Rectal smooth muscle tissue (tissue), 1 donor: ENCODE data around the gene MYF6.

Experiments
- H3K27ac ChIP-seq: one replicate; pipeline ENCODE4 v1.7.0; 2013; ENCODE audit warnings: low read depth, low read length, inconsistent platforms
- H3K27me3 ChIP-seq: one replicate; pipeline ENCODE4 v1.7.0; 2013; ENCODE audit warnings: low read length; ENCODE audit not compliant: control insufficient read depth, insufficient read depth
- H3K36me3 ChIP-seq: one replicate; pipeline ENCODE4 v1.7.0; 2013; ENCODE audit warnings: low read length; ENCODE audit not compliant: control insufficient read depth, insufficient read depth
- H3K4me1 ChIP-seq: one replicate; pipeline ENCODE4 v1.7.0; 2013; ENCODE audit warnings: low read length; ENCODE audit not compliant: control insufficient read depth, insufficient read depth
- H3K4me3 ChIP-seq: one replicate; pipeline ENCODE4 v1.7.0; 2013; ENCODE audit warnings: low read length
- H3K9ac ChIP-seq: one replicate; pipeline ENCODE4 v1.7.0; 2013; ENCODE audit warnings: low read length

The MYF6 gene

GRCh38 chr12:80709811-80710726 is 2.6 kb downstream of the MYF6 start:
- Histone ChIP-seq H3K36me3 (no peaks in the 10 kb centered on the region), H3K4me1 (no peaks in the 10 kb centered on the region), H3K27me3 (no peaks in the 10 kb centered on the region), H3K9ac (no peak overlapping the region), H3K4me3 (no peak overlapping the region), H3K27ac (no peak overlapping the region)

- H3K4me3 ChIP-seq: no peak overlapping the region
- no peaks in the 10 kb centered on the region for H3K4me1 ChIP-seq
- H3K36me3 ChIP-seq: no peaks in the 10 kb centered on the region
- no peak overlapping the region for H3K9ac ChIP-seq
- no peak overlapping the region for H3K27ac ChIP-seq
- no peaks in the 10 kb centered on the region for H3K27me3 ChIP-seq
These were observed 3.5 kb downstream of the MYF6 start for GRCh38 chr12:80710727-80711449.

- H3K36me3 ChIP-seq: no peaks in the 10 kb centered on the region
- H3K27ac ChIP-seq: no peak overlapping the region
- no peak overlapping the region for H3K4me3 ChIP-seq
- no peaks in the 10 kb centered on the region for H3K27me3 ChIP-seq
- H3K4me1 ChIP-seq: no peaks in the 10 kb centered on the region
- H3K9ac ChIP-seq: no peak overlapping the region
These were observed 4.4 kb downstream of the MYF6 start for GRCh38 chr12:80711866-80712265.

GRCh38 chr12:80712866-80713265 is 5.4 kb downstream of the MYF6 start:
- no peaks in the 10 kb centered on the region for H3K36me3 ChIP-seq
- H3K4me1 ChIP-seq: no peaks in the 10 kb centered on the region
- no peak overlapping the region for H3K27ac ChIP-seq
- no peak overlapping the region for H3K9ac ChIP-seq
- H3K27me3 ChIP-seq: no peaks in the 10 kb centered on the region
- no peak overlapping the region for H3K4me3 ChIP-seq

- no peaks in the 10 kb centered on the region for H3K36me3 ChIP-seq
- no peaks in the 10 kb centered on the region for H3K27me3 ChIP-seq
- H3K4me3 ChIP-seq: no peak overlapping the region
- H3K9ac ChIP-seq: no peak overlapping the region
- no peak overlapping the region for H3K27ac ChIP-seq
- H3K4me1 ChIP-seq: no peaks in the 10 kb centered on the region
These were observed 6.0 kb downstream of the MYF6 start for GRCh38 chr12:80713419-80713818.

- H3K27me3 ChIP-seq: no peaks in the 10 kb centered on the region
- H3K9ac ChIP-seq: no peak overlapping the region
- no peaks in the 10 kb centered on the region for H3K4me1 ChIP-seq
- no peak overlapping the region for H3K4me3 ChIP-seq
- no peak overlapping the region for H3K27ac ChIP-seq
- no peaks in the 10 kb centered on the region for H3K36me3 ChIP-seq
These were observed 6.6 kb downstream of the MYF6 start for GRCh38 chr12:80714055-80714454.

- Histone ChIP-seq H3K9ac (no peak overlapping the region), H3K4me3 (no peak overlapping the region), H3K27ac (no peak overlapping the region), H3K36me3 (no peaks in the 10 kb centered on the region), H3K27me3 (no peaks in the 10 kb centered on the region), H3K4me1 (no peaks in the 10 kb centered on the region)
These were observed 7.4 kb downstream of the MYF6 start for GRCh38 chr12:80714846-80715245.

- Histone ChIP-seq H3K27ac (no peak overlapping the region), H3K9ac (no peak overlapping the region), H3K4me1 (no peaks in the 10 kb centered on the region), H3K36me3 (no peaks in the 10 kb centered on the region), H3K4me3 (no peak overlapping the region), H3K27me3 (no peaks in the 10 kb centered on the region)
These were observed 8.3 kb downstream of the MYF6 start for GRCh38 chr12:80715713-80716249.

GRCh38 chr12:80716696-80717469 is 9.4 kb downstream of the MYF6 start, which contains the start of gene MYF5:
MYF5 (plus strand) TSS chr12:80716912; CDS start chr12:80717064, 152 bp downstream.
- no peaks in the 10 kb centered on the region for H3K4me1 ChIP-seq
- no peak within 1 kb of the TSS for H3K9ac ChIP-seq
- no peak within 1 kb of the TSS for H3K27ac ChIP-seq
- H3K36me3 ChIP-seq: no peaks in the 10 kb centered on the region
- H3K27me3 ChIP-seq: no peaks in the 10 kb centered on the region
- H3K4me3 ChIP-seq: no peak within 1 kb of the TSS

GRCh38 chr12:80717856-80718255 is 10.4 kb downstream of the MYF6 start:
- no peaks in the 10 kb centered on the region for H3K27me3 ChIP-seq
- H3K27ac ChIP-seq: no peak overlapping the region
- H3K4me1 ChIP-seq: no peaks in the 10 kb centered on the region
- H3K4me3 ChIP-seq: no peak overlapping the region
- no peaks in the 10 kb centered on the region for H3K36me3 ChIP-seq
- H3K9ac ChIP-seq: no peak overlapping the region

- Histone ChIP-seq H3K27me3 (no peaks in the 10 kb centered on the region), H3K4me1 (no peaks in the 10 kb centered on the region), H3K4me3 (no peak overlapping the region), H3K9ac (no peak overlapping the region), H3K27ac (no peak overlapping the region), H3K36me3 (no peaks in the 10 kb centered on the region)
These were observed 13.1 kb downstream of the MYF6 start for GRCh38 chr12:80720516-80720915.

- Histone ChIP-seq H3K27ac (no peak overlapping the region), H3K4me1 (no peaks in the 10 kb centered on the region), H3K27me3 (no peaks in the 10 kb centered on the region), H3K36me3 (no peaks in the 10 kb centered on the region), H3K9ac (no peak overlapping the region), H3K4me3 (no peak overlapping the region)
These were observed 13.9 kb downstream of the MYF6 start for GRCh38 chr12:80721326-80721725.
